Gastroesophageal sphincter (tissue), 4 donors: Measurements from ENCODE around the gene HOXA7. TPM values are rescaled to one million over a fixed set of nuclear protein-coding genes. Genes with fewer than 3 reads are reported as not detected.

Source experiments
- ATAC-seq: fragments of 150-250 bp; one replicate; pipeline ENCODE4 v1.9.1; 2016; ENCODE audit warnings: mild to moderate bottlenecking, moderate library complexity
- H3K27ac ChIP-seq, 4 donors: fragments of 200-600 bp; sonication (generic) in 3 of 4; 1 replicate in 3 of 4; 2 replicates in 1 of 4; pipeline ENCODE4 v1.5.1; 2016 to 2019
- H3K27me3 ChIP-seq: fragments of 200-600 bp; sonication (generic); one replicate; pipeline ENCODE4 v1.5.1; 2019
- H3K36me3 ChIP-seq, 2 donors: fragments of 200-600 bp; sonication (generic); one replicate each; pipeline ENCODE4 v1.5.1; 2019; ENCODE audit warnings: control low read depth in 1 of 2
- H3K4me1 ChIP-seq, 3 donors: fragments of 200-600 bp; sonication (generic); 1 replicate in 2 of 3; 2 replicates in 1 of 3; pipeline ENCODE4 v1.5.1; 2016 to 2019; ENCODE audit warnings: control low read depth in 2 of 3
- H3K4me3 ChIP-seq, 2 donors: fragments of 200-600 bp; sonication (generic); one replicate each; pipeline ENCODE4 v1.5.1; 2019; ENCODE audit warnings: mild to moderate bottlenecking in 1 of 2, moderate library complexity in 1 of 2
- H3K9me3 ChIP-seq, 3 donors: fragments of 200-600 bp; sonication (generic); one replicate each; pipeline ENCODE4 v1.5.1; 2017 to 2019; ENCODE audit warnings: control low read depth in 2 of 3
- CTCF ChIP-seq, 4 experiments: fragments of 200-600 bp in 2 of 4; fragments of 450-650 bp in 2 of 4; sonication (generic) in 1 of 4; IDR thresholded peaks; one replicate each; pipeline ENCODE4 v1.5.1; 2017 to 2019; ENCODE audit warnings: antibody characterized with exemption in 4 of 4, mild to moderate bottlenecking in 2 of 4, moderate library complexity in 2 of 4
- EP300 ChIP-seq: sonication (generic); formaldehyde crosslinking; IDR thresholded peaks from one replicate; pipeline ENCODE4 v1.6.1; 2017; ENCODE audit warnings: antibody characterized with exemption, mild to moderate bottlenecking
- POLR2A ChIP-seq, 2 donors: fragments of 450-650 bp; IDR thresholded peaks; one replicate each; pipeline ENCODE4 v1.6.1; 2017; ENCODE audit warnings: antibody characterized with exemption in 2 of 2, mild to moderate bottlenecking in 2 of 2, moderate library complexity in 1 of 2
- POLR2AphosphoS5 ChIP-seq: sonication (generic); formaldehyde crosslinking; IDR thresholded peaks from one replicate; pipeline ENCODE4 v1.6.1; 2017; ENCODE audit warnings: antibody characterized with exemption
- whole genome bisulfite sequencing, 2 donors: methylation state at CpG; one replicate each; pipeline ENCODE4 v1.1.5; 2018; ENCODE audit warnings: low coverage in 1 of 2; 5-methylcytosine and 5-hydroxymethylcytosine counted together
- total RNA-seq, 4 donors: library from RNA; depleted of rRNA; stranded (reverse); fragments of >200 nt; gene quantifications; one replicate each; pipeline ENCODE4 v1.1.0, GENCODE V29; 2016

The HOXA7 gene
- total RNA-seq, 4 donors from 2014 or later = 0.85 to 5.1 (median 1.4) TPM

- Histone ChIP-seq H3K4me3 (peak within 1 kb of the TSS in 1 of 2 donors; percentile 41), H3K36me3 (no peaks in the 10 kb centered on the region), H3K27me3 (peaks cover 100% of the 10 kb centered on the region), H3K9me3 (no peaks in the 10 kb centered on the region), H3K27ac (no peak within 1 kb of the TSS), H3K4me1 (peaks cover 0 to 56% (median 18%) of the 10 kb centered on the region in 3 donors)
- 3 to 7% methylated on average over 13 to 21 of the region's 43 CpGs for WGBS, 2 donors
- no peak for ATAC-seq
- TF ChIP-seq EP300 (no peak), CTCF (IDR thresholded peaks at IDR 0.05) (no peak), POLR2A (IDR thresholded peaks at IDR 0.05) (no peak), POLR2AphosphoS5 (no peak)
Measured at GRCh38 chr7:27185013-27185853, 28.8 kb upstream of the HOXA7 start, which contains the start of gene HOXA11. Gene HOXA11, minus strand, starts transcription at chr7:27185232. Its CDS starts 88 bp downstream, at chr7:27185144.

- 4 to 5% methylated on average over 12 to 17 of the region's 72 CpGs for WGBS, 2 donors
- TF ChIP-seq CTCF (IDR thresholded peaks at IDR 0.05) = no peak
- no peak for TF ChIP-seq EP300
- TF ChIP-seq POLR2AphosphoS5 = no peak
- TF ChIP-seq POLR2A (IDR thresholded peaks at IDR 0.05) = no peak
- Histone ChIP-seq H3K4me3 (peak overlapping the region in 1 of 2 donors; percentile 41), H3K27me3 (peaks cover 100% of the 10 kb centered on the region), H3K36me3 (no peaks in the 10 kb centered on the region), H3K9me3 (no peaks in the 10 kb centered on the region), H3K27ac (no peak overlapping the region), H3K4me1 (peaks cover 0 to 63% (median 18%) of the 10 kb centered on the region in 3 donors)
- no peak for ATAC-seq
Measured at GRCh38 chr7:27184337-27185012, 28.0 kb upstream of the HOXA7 start.

- H3K27me3 ChIP-seq = peaks cover 100% of the 10 kb centered on the region
- peak overlapping the region in 1 of 2 donors; percentile 41 for H3K4me3 ChIP-seq
- peaks cover 0 to 60% (median 18%) of the 10 kb centered on the region in 3 donors for H3K4me1 ChIP-seq
- TF ChIP-seq CTCF (IDR thresholded peaks at IDR 0.05) = no peak
- no peak for TF ChIP-seq POLR2A (IDR thresholded peaks at IDR 0.05)
- TF ChIP-seq POLR2AphosphoS5 = no peak
- TF ChIP-seq EP300 = no peak
- H3K27ac ChIP-seq = no peak overlapping the region
- no peak for ATAC-seq
- 6 to 15% methylated on average over 13 to 25 of the region's 30 CpGs for WGBS, 2 donors
- H3K9me3 ChIP-seq = no peaks in the 10 kb centered on the region
- no peaks in the 10 kb centered on the region for H3K36me3 ChIP-seq
Measured at GRCh38 chr7:27183682-27184336, 27.3 kb upstream of the HOXA7 start.

- 20% methylated on average over 6 of the region's 39 CpGs; no CpG with 5 or more reads in 1 of the 2 donors for WGBS, 2 donors
- TF ChIP-seq CTCF (IDR thresholded peaks at IDR 0.05) (no peak), EP300 (no peak), POLR2AphosphoS5 (no peak), POLR2A (IDR thresholded peaks at IDR 0.05) (no peak)
- Histone ChIP-seq H3K36me3 (no peaks in the 10 kb centered on the region), H3K27me3 (peaks cover 100% of the 10 kb centered on the region), H3K4me1 (peaks cover 0 to 52% (median 12%) of the 10 kb centered on the region in 3 donors), H3K9me3 (no peaks in the 10 kb centered on the region), H3K4me3 (no peak overlapping the region), H3K27ac (no peak overlapping the region)
- ATAC-seq = no peak
Measured at GRCh38 chr7:27182861-27183681, 26.6 kb upstream of the HOXA7 start.
